HepG2 (cell line): Measurements from ENCODE around the gene NUDT1. TPM values are rescaled to one million over a fixed set of nuclear protein-coding genes. Genes with fewer than 3 reads are reported as not detected.

ENCODE experiments used
- ATAC-seq: fragments of 200-7000 bp; cut with Tn5 transposase; 3 replicates; pipeline ENCODE4 v1.9.1; 2020; ENCODE audit warnings: mild to moderate bottlenecking, moderate library complexity
- BruUV-seq: library from RNA; stranded (reverse); fragments of 400-500 nt; replicated peaks from 2 replicates; lab custom pipeline; 2021; lab: Mats Ljungman, UMichigan
- CTCF ChIA-PET: fragments of 300-600 bp; formaldehyde crosslinking; extraction: SDS; loops from one replicate; lab custom pipeline; 2021; ENCODE audit warnings: low total read pairs, inconsistent platforms, low intra/inter-chr PET ratio; lab: Yijun Ruan, JAX
- POLR2A ChIA-PET: fragments of 350-600 bp; sonication (Branson Sonifier 250); formaldehyde crosslinking; loops from one replicate; lab custom pipeline; 2020; ENCODE audit warnings: antibody characterized with exemption, inconsistent platforms; lab: Yijun Ruan, JAX
- DNase-seq: peaks from one replicate; pipeline ENCODE4 v3.0.0-alpha.2; 2015; ENCODE audit warnings: low spot score
- FAIRE-seq: peaks from 3 replicates; lab custom pipeline; 2011; peaks lifted over from hg19 to GRCh38; lab: Jason Lieb, UNC
- H2AFZ ChIP-seq: one replicate; pipeline ENCODE4 v1.6.1; 2011; ENCODE audit warnings: low read length, inconsistent platforms
- H3K27ac ChIP-seq: fragments of 300-600 bp; 3 replicates; pipeline ENCODE4 v1.8.0; 2011; ENCODE audit warnings: mixed run types, mild to moderate bottlenecking, mixed read lengths, low read length, inconsistent platforms; ENCODE audit not compliant: insufficient read depth; ENCODE audit errors: extremely low read length
- H3K27me3 ChIP-seq, 2 experiments: fragments of 200-600 bp in 1 of 2; 2 replicates in 1 of 2; 3 replicates in 1 of 2; pipeline versions ENCODE4 v1.6.0 to v1.8.0; 2011; ENCODE audit warnings: low read length in 2 of 2, mild to moderate bottlenecking in 2 of 2, moderate library complexity in 2 of 2, inconsistent platforms in 1 of 2; ENCODE audit not compliant: insufficient read depth in 2 of 2, control insufficient read depth in 1 of 2
- H3K36me3 ChIP-seq, 2 experiments: fragments of 200-600 bp in 1 of 2; replicated peaks in 1 of 2; 2 replicates in 1 of 2; 3 replicates in 1 of 2; pipeline versions ENCODE4 v1.5.1 to v1.8.0; 2011; ENCODE audit warnings: low read length in 2 of 2, inconsistent platforms in 1 of 2; ENCODE audit not compliant: insufficient read depth in 2 of 2, control insufficient read depth in 1 of 2
- H3K4me1 ChIP-seq: 2 replicates; pipeline ENCODE4 v1.5.1; 2012; ENCODE audit warnings: low read length, inconsistent platforms; ENCODE audit not compliant: insufficient read depth
- H3K4me2 ChIP-seq: 2 replicates; pipeline ENCODE4 v1.6.0; 2011; ENCODE audit warnings: low read depth, low read length, inconsistent platforms
- H3K4me3 ChIP-seq, 3 experiments: fragments of 200-600 bp in 1 of 3; sonication (generic), shearing (Covaris generic) in 1 of 3; replicated peaks in 1 of 3; 2 replicates each; pipeline ENCODE4 v1.5.1; 2011 to 2016; ENCODE audit warnings: low read length in 3 of 3, inconsistent platforms in 2 of 3, low read depth in 2 of 3, mild to moderate bottlenecking in 2 of 3, control low read depth in 1 of 3, mixed read lengths in 1 of 3; ENCODE audit not compliant: insufficient read depth in 1 of 3
- H3K79me2 ChIP-seq: one replicate; pipeline ENCODE4 v1.6.1; 2011; ENCODE audit warnings: low read length, inconsistent platforms; ENCODE audit not compliant: insufficient read depth
- H3K9ac ChIP-seq: 2 replicates; pipeline ENCODE4 v1.6.0; 2011; ENCODE audit warnings: mild to moderate bottlenecking, low read depth, low read length, inconsistent platforms; ENCODE audit not compliant: insufficient read depth
- H3K9me3 ChIP-seq: 2 replicates; pipeline ENCODE4 v1.5.1; 2012; ENCODE audit warnings: mild to moderate bottlenecking, low read length
- H4K20me1 ChIP-seq: 2 replicates; pipeline ENCODE4 v1.6.0; 2011; ENCODE audit warnings: inconsistent platforms, mild to moderate bottlenecking, low read length, moderate library complexity; ENCODE audit not compliant: insufficient read depth
- CHCHD3 ChIP-seq: sonication (generic); formaldehyde crosslinking; IDR thresholded peaks from 2 replicates; pipeline ENCODE4 v1.8.0; 2022; ENCODE audit warnings: mild to moderate bottlenecking, missing genetic modification reagents, moderate library complexity
- CREB1 ChIP-seq, 2 experiments: fragments of 450-650 bp in 1 of 2; IDR thresholded peaks; 2 replicates each; pipeline ENCODE4 v1.6.1; 2016 to 2017; ENCODE audit warnings: control low read depth in 1 of 2, mild to moderate bottlenecking in 1 of 2, missing compliant biosample characterization in 1 of 2, missing genetic modification characterization in 1 of 2
- KLF6 ChIP-seq: IDR thresholded peaks from 2 replicates; pipeline ENCODE4 v1.8.0; 2016; ENCODE audit warnings: missing biosample characterization, missing genetic modification reagents
- NRL ChIP-seq: sonication (generic); formaldehyde crosslinking; IDR thresholded peaks from 2 replicates; pipeline ENCODE4 v1.5.0; 2020; ENCODE audit warnings: missing genetic modification reagents, mild to moderate bottlenecking, moderate library complexity, borderline replicate concordance
- PAXIP1 ChIP-seq: sonication (generic); formaldehyde crosslinking; conservative IDR thresholded peaks from 2 replicates; pipeline ENCODE4 v1.4.0; 2020; ENCODE audit warnings: mild to moderate bottlenecking, missing genetic modification reagents, moderate library complexity
- SMAD1 ChIP-seq: sonication (generic); formaldehyde crosslinking; IDR thresholded peaks from 2 replicates; pipeline ENCODE4 v1.4.0; 2020; ENCODE audit warnings: missing genetic modification reagents, low read depth, mild to moderate bottlenecking, borderline replicate concordance
- TBL1XR1 ChIP-seq: fragments of 150-350 bp; IDR thresholded peaks from 2 replicates; pipeline ENCODE4 v1.6.1; 2014; ENCODE audit warnings: borderline replicate concordance, low read length; ENCODE audit not compliant: partially characterized antibody
- WGBS: methylation state at CpG from one replicate; pipeline ENCODE4 v1.1.6; 2017; ENCODE audit warnings: low lambda C conversion rate; 5-methylcytosine and 5-hydroxymethylcytosine counted together
- in situ Hi-C: cut with HindIII; loops from 2 replicates; pipeline ENCODE4 v1.10.0; 2017; ENCODE audit warnings: low pct_unique_long_range_greater_than_20kb; ENCODE audit not compliant: extremely low pct_ligation_motif_present
- intact Hi-C: fragments of 100-400 bp; cut with micrococcal nuclease; formaldehyde crosslinking; loops from one replicate; pipeline ENCODE4 v1.10.0; 2022; ENCODE audit not compliant: unreplicated experiment
- polyA plus RNA-seq, 8 experiments: library from polyadenylated mRNA; depleted of rRNA in 3 of 8; stranded (reverse) in 7 of 8; unstranded in 1 of 8; fragments of >200 nt; fragmentation: Illumina TruSeq in 4 of 8; extraction: Trizol in 4 of 8; gene quantifications; 2 replicates each; pipeline versions ENCODE4 v1.2.1 to v1.2.3, GENCODE V29; 2011 to 2016; ENCODE audit warnings: low read depth in 4 of 8, missing spikeins in 1 of 8, mixed read lengths in 1 of 8; ENCODE audit not compliant: insufficient read depth in 1 of 8
- total RNA-seq, 5 experiments: library from RNA; depleted of rRNA; stranded (reverse); fragments of >200 nt; fragmentation: Illumina TruSeq; extraction: Trizol; gene quantifications; 2 replicates each; pipeline ENCODE4 v1.2.3, GENCODE V29; 2016; ENCODE audit warnings: low read depth in 1 of 5
- TF ChIP-seq, protein P1 (sequence below): IDR thresholded peaks from 2 replicates; pipeline ENCODE4 v1.4.0; 2020; ENCODE audit warnings: mild to moderate bottlenecking, missing genetic modification reagents

NUDT1 gene
- total and polyA plus RNA-seq, 2 of the 13 experiments (the other 11 are each of a cell fraction or from before 2014, with no cell fraction given), result 9.1 to 26.8 TPM

DNA sequence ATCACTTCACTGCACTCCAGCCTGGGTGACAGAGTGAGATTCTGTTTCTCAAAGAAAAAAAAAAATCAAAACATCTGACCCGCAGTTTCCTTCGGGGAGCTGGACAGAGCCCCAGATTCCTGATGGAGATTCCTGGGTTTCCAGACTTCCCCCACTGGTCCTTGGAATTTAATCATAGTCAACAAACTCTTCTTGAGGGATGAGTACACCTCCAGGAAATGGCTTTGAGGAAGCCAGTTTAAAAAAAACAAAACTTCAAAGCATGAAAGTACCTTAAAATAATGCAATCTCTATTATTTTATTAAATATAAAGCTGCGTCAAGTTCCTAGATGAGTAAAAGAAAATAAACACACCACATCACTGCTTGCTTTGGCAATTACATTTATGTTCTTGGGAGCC, 8.1 kb upstream of the NUDT1 start:
- no TSS peak for BruUV-seq
- in situ Hi-C loops (no loop called here), intact Hi-C loops (no loop called here)
- H3K27me3 ChIP-seq, result no peaks in the 10 kb centered on the region
- peaks cover 33% of the 10 kb centered on the region for H3K79me2 ChIP-seq
- no peak overlapping the region for H2AFZ ChIP-seq
- peaks cover 42% of the 10 kb centered on the region for H3K4me1 ChIP-seq
- no peak overlapping the region for H3K4me2 ChIP-seq
- no peak for FAIRE-seq
- H3K27ac ChIP-seq, result no peak overlapping the region
- POLR2A ChIA-PET, result no interaction called here
- WGBS, result 95% methylated on average over 3 of the region's 3 CpGs
- H3K9me3 ChIP-seq, result no peaks in the 10 kb centered on the region
- H3K9ac ChIP-seq, result no peak overlapping the region
- peaks cover 3% of the 10 kb centered on the region; the same call in 1 of the 2 replicates for H4K20me1 ChIP-seq
- ATAC-seq, result no peak
- no peak for DNase-seq
- CTCF ChIA-PET, result no interaction called here
- TF ChIP-seq SMAD1, result no peak
- no peak for TF ChIP-seq KLF6 (CRISPR knock-in tag)
- TF ChIP-seq PAXIP1 (CRISPR knock-in tag), result no peak
- TF ChIP-seq NRL, result no peak
- no peak for TF ChIP-seq CREB1 (IDR thresholded peaks at IDR 0.05)
- TF ChIP-seq CREB1 (CRISPR knock-in tag; IDR thresholded peaks at IDR 0.05), result no peak
- TF ChIP-seq, protein P1, sequence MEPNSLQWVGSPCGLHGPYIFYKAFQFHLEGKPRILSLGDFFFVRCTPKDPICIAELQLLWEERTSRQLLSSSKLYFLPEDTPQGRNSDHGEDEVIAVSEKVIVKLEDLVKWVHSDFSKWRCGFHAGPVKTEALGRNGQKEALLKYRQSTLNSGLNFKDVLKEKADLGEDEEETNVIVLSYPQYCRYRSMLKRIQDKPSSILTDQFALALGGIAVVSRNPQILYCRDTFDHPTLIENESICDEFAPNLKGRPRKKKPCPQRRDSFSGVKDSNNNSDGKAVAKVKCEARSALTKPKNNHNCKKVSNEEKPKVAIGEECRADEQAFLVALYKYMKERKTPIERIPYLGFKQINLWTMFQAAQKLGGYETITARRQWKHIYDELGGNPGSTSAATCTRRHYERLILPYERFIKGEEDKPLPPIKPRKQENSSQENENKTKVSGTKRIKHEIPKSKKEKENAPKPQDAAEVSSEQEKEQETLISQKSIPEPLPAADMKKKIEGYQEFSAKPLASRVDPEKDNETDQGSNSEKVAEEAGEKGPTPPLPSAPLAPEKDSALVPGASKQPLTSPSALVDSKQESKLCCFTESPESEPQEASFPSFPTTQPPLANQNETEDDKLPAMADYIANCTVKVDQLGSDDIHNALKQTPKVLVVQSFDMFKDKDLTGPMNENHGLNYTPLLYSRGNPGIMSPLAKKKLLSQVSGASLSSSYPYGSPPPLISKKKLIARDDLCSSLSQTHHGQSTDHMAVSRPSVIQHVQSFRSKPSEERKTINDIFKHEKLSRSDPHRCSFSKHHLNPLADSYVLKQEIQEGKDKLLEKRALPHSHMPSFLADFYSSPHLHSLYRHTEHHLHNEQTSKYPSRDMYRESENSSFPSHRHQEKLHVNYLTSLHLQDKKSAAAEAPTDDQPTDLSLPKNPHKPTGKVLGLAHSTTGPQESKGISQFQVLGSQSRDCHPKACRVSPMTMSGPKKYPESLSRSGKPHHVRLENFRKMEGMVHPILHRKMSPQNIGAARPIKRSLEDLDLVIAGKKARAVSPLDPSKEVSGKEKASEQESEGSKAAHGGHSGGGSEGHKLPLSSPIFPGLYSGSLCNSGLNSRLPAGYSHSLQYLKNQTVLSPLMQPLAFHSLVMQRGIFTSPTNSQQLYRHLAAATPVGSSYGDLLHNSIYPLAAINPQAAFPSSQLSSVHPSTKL (CRISPR knock-in tag), result no peak
- no peak for TF ChIP-seq TBL1XR1
- TF ChIP-seq CHCHD3 (CRISPR knock-in tag), result no peak
- peaks cover 8 to 45% of the 10 kb centered on the region in 2 experiments for H3K36me3 ChIP-seq
- H3K4me3 ChIP-seq, result no peak overlapping the region
